Epithelial cell of esophagus (primary cell): Measurements from ENCODE around the gene SYT2.

ENCODE experiments used
- DNase-seq: peaks from one replicate; pipeline ENCODE4 v3.0.0; 2010; ENCODE audit warnings: low read depth
- H3K4me3 ChIP-seq: 2 replicates; pipeline ENCODE4 v1.5.1; 2011; ENCODE audit warnings: mild to moderate bottlenecking, low read length, control low read depth
- CTCF ChIP-seq: IDR thresholded peaks from 2 replicates; pipeline ENCODE4 v1.5.1; 2011; ENCODE audit warnings: low read depth, mild to moderate bottlenecking, low read length, control low read depth, inconsistent platforms; ENCODE audit not compliant: insufficient read depth; ENCODE audit errors: missing control alignments

The SYT2 gene

GRCh38 chr1:202663131-202663530 lies 47.1 kb downstream of the SYT2 start:
- H3K4me3 ChIP-seq: no peak overlapping the region
- TF ChIP-seq CTCF: no peak
- DNase-seq: no peak

- no peak overlapping the region for H3K4me3 ChIP-seq
- no peak for DNase-seq
- TF ChIP-seq CTCF: no peak
These were observed 48.2 kb downstream of the SYT2 start for GRCh38 chr1:202662081-202662480.

DNA sequence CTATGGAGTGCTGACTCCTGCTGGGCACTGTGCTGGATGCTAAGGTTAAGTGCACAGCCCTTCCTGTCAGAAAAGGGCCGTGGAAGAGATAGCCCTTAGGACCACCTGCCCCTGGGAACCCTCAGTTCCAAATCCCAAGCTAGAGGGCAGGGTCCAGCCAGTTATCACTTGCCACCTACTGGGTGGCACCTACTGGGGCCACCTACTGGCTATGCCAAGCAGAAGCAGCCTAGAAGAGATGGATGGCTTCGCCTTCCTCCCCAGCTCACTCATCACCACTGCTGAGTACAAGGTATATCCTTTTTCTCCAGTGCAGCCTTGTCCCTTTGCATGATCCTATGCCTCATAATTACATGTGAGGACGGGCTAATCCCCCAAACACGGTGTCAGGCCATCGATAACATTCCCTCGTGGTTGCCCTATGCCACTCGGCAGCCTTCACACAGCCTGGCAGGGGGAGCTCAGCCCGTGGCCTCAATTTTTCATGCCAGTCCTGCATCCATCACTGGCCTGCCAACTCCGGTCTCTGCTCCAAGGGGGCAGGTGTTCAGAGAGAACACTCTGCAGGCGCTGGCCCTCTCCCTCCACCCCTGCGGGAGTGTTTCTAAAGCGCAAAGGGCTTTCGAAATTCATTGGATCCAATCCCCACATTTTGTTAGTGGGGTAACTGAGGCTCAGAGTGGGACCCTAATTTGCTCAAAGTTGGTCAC lies 49.0 kb downstream of the SYT2 start:
- peak; percentile 20 for DNase-seq
- peak; percentile 57 for TF ChIP-seq CTCF
- H3K4me3 ChIP-seq: no peak overlapping the region

- no peak overlapping the region for H3K4me3 ChIP-seq
- TF ChIP-seq CTCF: no peak
- DNase-seq: no peak
These were observed 50.3 kb downstream of the SYT2 start for GRCh38 chr1:202659974-202660373.

GRCh38 chr1:202659541-202659940 lies 50.7 kb downstream of the SYT2 start:
- DNase-seq: no peak
- no peak overlapping the region for H3K4me3 ChIP-seq
- no peak for TF ChIP-seq CTCF

DNA sequence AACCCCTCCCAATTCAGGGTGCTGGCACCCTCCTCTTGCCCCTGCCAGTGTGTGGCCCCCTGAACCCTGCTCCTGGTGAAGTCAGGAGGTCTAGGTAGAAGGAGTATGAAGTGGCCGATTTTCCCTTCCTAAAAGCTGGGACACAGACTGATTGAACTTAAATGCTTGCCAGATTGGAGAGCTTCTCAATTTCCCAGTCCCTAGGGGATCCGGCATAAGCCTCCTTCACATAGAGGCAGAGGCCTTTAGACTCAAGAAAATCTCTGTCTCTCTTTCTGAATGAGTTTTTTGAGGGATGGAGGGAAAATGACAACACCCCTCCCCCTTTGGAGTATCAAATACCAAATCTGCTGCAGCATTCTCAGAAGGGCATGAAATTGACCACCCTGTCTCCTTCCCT lies 51.5 kb downstream of the SYT2 start:
- no peak for TF ChIP-seq CTCF
- no peak for DNase-seq
- no peak overlapping the region for H3K4me3 ChIP-seq

DNA sequence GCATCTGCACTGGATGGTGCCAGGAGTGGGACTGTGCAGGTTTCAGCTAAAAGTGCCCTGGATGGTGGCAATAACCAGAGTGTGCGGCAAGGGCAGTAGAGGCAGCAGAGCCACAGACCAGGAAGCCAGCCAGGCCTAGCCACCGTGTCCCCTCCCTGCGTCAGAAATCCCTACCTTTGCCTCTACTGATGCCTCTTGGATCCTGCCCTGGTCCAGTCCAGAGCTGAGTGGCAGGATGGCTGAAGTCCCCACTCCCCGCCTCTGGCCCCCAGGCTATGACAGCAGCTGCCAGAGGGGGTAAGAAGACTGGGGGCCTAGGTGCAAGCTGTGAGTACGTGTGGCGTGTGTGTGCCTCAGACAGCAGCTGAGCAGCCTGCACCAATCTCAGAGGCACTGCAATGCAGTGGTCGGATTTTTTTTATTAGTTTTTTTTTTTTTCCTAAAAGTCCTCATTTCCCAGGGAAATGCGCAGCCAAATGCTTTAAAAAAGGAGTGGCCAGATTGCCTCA lies 51.9 kb downstream of the SYT2 start:
- no peak overlapping the region for H3K4me3 ChIP-seq
- DNase-seq: no peak
- no peak for TF ChIP-seq CTCF
